DLD1 (cell line): ENCODE measurements around the gene MRLN.

ENCODE experiments used
- in situ Hi-C: cut with HindIII; loops from 2 replicates; pipeline ENCODE4 v1.10.0; 2017; ENCODE audit warnings: low sequenced_read_pairs

MRLN gene

GRCh38 chr10:59706851-59707797 lies 46.1 kb downstream of the MRLN start:
- in situ Hi-C loops = no loop called here

- in situ Hi-C loops = no loop called here
Measured at GRCh38 chr10:59705931-59706330, 47.3 kb downstream of the MRLN start.

GRCh38 chr10:59704630-59705029 lies 48.6 kb downstream of the MRLN start:
- in situ Hi-C loops = no loop called here

GRCh38 chr10:59702347-59702746 lies 50.9 kb downstream of the MRLN start:
- in situ Hi-C loops = no loop called here

GRCh38 chr10:59700709-59701108 lies 52.5 kb downstream of the MRLN start:
- in situ Hi-C loops = no loop called here

GRCh38 chr10:59698326-59698725 lies 54.9 kb downstream of the MRLN start:
- in situ Hi-C loops = no loop called here

GRCh38 chr10:59695637-59696036 lies 57.6 kb downstream of the MRLN start:
- in situ Hi-C loops = no loop called here

- in situ Hi-C loops = no loop called here
Measured at GRCh38 chr10:59694936-59695335, 58.3 kb downstream of the MRLN start.

GRCh38 chr10:59692113-59692512 lies 61.1 kb downstream of the MRLN start:
- in situ Hi-C loops = no loop called here

GRCh38 chr10:59688921-59689351 lies 64.3 kb downstream of the MRLN start:
- in situ Hi-C loops = no loop called here

- in situ Hi-C loops = no loop called here
Measured at GRCh38 chr10:59687657-59688056, 65.6 kb downstream of the MRLN start.
